HS-27A (cell line): ENCODE results near the gene SORBS2.

ENCODE experiments used
- DNase-seq: peaks from one replicate; pipeline ENCODE4 v3.0.0-alpha.2; 2012; ENCODE audit warnings: low read depth, missing footprints

SORBS2 gene

DNA sequence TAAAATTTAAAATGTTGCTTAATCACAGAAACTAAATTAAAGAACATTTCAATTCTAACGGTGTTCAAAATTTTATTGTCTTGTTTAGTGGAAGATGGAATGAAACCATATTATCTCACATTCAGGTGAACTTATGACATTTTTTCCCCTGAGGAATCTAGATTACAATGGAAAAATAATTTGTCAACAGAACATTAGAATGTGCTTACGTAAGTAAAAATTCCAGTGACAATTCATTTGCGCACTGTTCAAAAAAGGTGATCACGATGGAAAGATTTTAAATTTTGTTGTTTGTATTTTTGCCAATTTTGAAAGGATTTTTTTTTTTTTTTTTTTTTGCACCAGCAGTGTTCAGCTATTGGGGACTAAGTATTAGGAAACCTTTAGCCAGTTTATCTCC is 23.3 kb upstream of the SORBS2 start:
- no peak for DNase-seq

DNA sequence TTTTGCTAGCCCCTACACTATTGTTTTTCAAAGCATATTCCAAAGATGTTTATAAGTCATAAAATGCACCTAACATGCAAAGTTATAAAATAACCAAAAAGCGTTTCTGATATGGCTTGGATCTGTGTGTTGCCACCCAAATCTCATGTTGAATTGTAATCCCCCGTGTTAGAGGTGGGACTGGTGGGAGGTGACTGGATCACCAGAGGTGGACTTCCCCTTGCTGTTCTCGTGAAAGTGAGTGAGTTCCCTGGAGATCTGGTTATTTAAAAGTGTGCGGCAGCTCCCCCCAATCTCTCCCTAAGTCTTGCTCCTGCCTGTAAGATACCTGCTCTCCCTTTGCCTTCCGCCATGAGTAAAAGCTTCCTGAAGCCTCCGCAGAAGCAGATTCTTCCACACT is 22.8 kb upstream of the SORBS2 start:
- no peak for DNase-seq

DNA sequence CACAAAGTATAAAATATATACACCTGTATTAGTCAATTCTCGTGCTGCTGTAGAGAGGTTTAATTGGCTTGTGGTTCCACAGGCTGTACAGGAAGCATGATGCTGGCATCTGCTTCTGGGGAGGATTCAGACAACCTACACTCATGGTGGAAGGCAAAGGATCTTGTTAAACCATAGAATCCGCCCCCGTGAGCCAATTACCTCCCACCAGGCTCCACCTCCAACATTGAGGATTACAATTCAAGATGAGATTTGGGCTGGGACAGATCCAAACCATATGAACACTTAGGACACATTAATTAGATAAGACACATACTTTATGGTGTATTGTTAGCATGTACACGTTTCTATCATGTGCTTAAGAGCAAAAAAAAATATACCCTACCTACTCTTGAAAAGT is 22.1 kb upstream of the SORBS2 start:
- no peak for DNase-seq

DNA sequence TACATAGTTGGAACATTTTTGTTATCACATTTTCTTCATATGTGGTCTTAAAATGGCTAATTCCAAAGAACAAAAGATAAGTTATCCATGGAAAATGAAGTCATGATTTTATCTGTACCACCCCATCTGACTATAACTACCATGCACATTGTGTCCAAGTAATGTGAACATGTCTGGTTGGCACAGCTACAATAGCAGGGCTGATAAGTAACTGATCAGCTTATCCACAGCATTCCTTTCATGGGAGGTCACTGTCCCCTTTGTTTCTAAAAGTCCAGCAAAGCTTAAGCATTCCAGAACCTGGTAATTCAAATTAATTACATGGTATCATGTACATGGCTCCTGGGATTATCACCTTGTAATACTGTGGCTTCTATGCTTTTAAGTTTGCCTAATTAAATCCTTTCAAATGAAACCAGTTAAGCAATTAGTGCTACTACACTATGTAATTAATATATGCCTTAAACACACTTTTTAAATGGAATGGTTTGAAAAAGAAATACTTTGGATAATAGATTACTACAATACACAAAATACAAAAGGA is 21.1 kb upstream of the SORBS2 start:
- DNase-seq, result peak; percentile 48

DNA sequence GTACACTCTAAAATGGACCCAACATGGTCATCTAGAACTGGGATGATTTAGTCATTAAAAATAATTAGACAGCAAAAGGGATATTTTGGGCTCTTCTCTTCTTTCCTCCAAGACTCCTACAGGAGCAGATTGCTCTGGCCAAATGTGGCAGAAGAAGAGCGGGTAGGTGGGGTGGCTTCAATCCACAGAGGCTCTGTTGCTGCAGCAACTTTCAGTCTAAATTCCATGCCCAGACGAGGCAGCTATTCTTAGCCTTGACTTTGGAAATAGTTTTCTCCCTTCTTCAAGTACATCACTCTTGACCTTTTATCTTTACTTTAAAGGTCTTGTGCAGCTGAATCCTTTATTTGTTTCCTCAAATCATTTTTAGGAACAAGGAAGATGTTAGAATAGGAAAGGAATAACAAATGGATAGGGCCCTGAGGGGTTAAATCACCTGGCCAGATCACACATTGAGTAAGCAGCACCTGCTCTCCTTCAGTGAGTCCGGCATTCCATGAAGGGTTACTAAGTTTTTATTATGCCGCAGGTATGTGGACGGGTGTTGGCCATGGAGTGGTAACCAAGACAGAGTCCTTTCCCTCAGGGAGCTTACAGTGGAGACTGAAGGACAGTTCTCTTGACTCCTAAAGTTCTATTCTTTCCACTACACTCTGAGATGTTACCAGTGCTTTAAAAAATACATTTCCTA is 19.3 kb upstream of the SORBS2 start:
- DNase-seq, result no peak

DNA sequence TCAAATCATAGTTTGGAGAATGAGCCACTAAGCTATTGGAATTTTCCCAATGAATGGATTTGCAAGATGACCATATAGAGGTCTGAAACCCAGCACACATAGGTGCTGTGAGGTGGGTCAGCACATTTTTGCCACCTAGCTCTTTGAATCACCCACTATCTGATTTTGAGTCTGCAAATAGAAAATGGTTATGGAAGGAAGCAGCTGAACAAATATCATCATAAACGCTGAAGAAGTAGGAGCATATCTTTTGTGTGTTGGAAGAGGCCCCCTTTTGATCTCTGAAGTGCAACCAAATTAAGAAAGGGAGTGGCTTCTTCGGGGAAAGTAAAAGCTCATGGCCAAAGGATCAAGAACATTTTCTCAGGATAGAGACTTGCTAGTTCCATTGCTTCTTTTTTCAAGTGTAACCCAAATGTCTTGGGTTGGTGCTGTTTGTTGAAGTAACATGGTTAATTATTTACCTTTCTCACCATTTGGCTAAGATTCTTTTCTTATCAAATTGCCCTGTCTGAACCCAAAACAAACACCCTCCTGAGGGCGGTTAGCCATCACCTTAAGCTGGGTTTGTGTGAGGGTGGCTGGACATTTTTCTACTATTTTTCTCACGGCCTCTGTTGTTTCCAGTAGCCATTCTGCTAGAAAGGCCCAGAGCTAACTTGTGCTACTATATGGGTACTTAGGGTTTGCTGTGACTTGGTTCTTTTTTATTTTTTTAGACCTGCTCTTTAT is 18.4 kb upstream of the SORBS2 start:
- DNase-seq, result no peak

DNA sequence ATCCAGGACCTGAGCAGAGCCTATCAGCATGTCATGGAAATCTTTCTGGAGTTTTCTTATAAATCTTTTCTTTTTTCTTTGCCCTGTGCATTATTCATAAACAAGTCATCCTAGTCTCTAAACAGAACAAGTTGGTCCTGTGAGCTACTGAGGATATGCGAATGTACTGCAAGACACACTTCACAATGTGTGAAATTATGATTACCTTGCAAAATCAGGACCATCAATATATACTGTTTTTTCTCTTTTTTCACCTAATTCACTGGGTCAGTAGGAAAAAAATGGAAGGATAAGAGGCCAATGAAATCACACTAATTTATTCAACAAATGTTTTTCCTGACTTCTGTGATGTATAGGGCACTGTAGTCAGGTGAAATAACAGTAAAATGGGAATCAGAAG is 14.4 kb upstream of the SORBS2 start:
- DNase-seq, result no peak

DNA sequence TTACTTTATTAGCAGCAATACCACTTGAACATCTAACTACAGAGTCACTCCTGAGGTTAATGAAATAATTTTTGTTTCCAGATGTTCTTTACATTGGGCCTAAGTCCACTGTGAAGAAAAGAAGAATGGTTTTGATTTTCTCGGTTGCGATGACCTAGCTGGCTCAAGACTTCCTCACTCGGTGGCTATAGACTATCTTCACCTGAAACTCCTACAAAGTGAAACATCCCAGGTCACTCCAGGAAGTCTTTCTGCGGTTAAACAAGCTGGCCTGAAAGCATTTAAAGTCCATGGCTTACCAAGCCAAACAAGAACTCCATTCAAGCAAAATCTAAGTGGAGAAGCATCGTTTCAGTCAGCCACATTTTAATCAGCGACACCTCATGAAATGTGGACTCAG is 13.7 kb upstream of the SORBS2 start:
- DNase-seq, result no peak

DNA sequence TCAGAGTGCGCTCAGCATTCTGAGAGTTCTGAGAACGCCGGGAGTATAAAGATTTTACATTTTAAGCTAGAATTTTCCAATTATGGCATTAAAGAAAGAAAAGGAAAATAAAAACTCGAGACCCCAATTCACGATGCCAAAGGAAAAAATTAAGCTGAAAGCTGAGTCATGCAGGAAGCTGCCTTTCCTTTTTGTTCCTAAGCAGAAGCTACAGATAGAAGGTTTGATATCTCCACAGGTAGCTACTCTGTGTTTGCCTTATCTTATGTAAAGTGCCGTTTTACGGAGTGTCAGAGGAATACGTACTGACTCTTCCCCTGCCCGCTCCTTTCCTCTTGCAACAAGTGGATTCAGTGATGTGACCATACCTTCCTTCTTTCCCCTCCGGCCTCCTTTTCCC is 10.8 kb upstream of the SORBS2 start:
- no peak for DNase-seq

DNA sequence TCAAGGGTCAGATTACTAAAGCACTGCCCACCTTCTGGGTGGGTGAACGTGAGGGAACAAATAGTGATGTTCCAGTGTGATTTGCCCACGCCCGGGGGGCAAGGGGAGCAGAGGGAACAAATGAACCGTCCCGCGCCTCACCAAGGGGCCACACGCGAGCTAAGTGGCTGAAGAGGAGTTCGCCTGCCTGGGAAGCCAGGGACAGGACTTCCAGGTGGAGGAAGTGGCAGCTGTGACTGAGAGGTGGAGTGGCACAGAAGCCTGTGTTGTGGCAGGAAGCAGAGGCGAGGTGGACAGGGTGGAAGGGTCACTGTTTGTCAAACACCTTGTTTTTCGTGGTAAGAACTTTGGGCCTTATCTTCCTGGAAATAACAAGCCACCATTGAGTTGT is 9.0 kb upstream of the SORBS2 start:
- DNase-seq, result no peak

DNA sequence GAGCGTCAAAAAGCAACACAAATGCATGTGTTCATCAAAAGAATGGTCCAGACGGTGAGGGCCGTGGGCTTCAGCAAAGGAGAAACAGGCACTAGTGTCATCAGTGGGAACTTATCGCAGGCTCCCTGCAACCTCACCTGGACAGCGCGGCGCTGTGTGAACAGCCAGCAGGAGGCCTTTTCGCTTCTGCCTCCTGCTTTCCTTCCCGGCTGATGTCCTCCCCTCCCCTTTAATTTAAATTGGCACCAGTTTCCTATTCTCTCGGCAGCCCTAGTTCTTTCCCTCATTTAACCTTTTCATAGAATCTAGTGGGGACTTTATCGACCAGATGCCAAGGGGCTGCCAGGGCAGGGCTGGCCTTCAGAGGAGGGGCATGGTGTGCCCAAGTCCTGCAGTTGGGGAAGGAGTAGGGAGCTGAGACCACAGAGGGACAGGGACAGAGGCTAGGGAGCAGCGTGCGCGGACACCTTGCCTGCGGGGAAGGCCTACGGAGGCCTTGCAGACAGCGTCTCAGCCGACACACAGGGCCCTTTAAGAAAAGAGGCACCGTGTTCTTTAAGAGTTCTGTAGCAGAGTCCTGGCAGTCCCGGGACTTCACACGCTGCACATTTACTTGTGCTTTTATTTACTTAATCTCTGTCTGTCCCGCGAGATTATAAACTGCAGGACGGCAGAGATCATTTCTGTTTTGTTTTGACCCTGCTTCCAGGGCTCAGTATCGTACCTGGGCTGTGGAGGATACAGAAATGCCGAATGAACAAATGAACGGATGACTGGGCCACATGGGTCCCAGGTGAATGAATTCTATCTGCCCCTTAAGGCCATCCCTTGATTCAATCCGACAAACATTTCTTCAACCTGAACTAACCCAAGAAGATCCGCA is 8.4 kb upstream of the SORBS2 start:
- DNase-seq, result no peak

DNA sequence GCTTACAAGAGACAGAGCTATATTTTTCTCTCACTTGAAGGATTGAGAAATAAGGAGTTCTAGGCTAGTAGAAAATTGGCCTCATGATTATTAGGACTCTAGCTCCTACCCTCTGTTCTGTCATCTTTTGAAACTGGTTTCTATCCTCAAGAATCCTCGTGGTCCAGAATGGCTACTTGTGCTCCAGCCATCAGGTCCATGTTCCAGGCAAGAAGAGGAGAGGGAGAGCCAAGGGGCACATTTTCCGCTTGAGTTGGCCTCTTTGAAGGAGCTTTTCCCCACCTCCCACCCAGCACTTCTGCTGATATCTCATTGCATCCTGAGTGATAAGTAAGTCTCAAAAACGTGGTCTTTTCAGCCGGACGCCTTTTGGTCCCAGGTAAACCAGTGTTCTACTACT is 7.2 kb upstream of the SORBS2 start:
- no peak for DNase-seq

DNA sequence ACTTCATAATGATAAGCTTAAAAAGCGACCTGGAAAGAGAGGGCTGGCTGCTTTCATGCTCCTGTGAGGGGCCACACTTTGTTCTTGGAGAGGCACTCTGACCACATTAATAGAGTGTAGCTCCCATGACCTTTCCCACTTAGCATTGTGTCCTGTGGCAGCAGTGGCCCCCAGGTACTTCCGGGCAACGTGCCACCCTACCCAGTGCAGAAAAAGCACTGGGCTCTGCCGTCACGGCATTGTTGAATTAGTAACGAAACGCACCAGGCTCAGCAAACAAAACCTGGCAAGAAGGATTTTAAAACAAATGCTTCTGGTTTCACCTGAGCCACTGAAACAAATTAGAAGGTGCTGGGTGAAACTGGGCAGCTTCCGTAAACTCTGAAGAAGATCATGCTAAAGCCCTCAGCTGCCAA is 5.4 kb upstream of the SORBS2 start:
- DNase-seq, result no peak

DNA sequence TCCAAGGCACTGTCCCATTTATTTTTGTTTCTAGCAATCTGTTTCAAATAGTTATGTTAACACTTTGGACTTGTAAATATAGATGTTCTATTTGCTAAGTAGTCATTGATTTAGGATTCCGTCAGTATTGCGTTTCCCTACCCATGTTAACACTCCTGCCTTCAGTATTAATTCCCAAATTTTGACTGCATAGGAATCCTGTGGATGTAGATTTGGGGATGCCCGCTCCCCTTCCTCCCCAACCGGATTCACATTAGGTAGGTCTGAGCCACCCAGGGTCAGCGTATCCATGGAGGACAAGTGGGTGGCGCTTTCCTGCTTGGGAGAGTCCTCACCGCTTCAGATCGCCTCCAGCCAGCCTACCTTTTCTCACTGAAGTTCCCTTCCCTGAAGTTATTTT is 1.1 kb upstream of the SORBS2 start:
- no peak for DNase-seq

DNA sequence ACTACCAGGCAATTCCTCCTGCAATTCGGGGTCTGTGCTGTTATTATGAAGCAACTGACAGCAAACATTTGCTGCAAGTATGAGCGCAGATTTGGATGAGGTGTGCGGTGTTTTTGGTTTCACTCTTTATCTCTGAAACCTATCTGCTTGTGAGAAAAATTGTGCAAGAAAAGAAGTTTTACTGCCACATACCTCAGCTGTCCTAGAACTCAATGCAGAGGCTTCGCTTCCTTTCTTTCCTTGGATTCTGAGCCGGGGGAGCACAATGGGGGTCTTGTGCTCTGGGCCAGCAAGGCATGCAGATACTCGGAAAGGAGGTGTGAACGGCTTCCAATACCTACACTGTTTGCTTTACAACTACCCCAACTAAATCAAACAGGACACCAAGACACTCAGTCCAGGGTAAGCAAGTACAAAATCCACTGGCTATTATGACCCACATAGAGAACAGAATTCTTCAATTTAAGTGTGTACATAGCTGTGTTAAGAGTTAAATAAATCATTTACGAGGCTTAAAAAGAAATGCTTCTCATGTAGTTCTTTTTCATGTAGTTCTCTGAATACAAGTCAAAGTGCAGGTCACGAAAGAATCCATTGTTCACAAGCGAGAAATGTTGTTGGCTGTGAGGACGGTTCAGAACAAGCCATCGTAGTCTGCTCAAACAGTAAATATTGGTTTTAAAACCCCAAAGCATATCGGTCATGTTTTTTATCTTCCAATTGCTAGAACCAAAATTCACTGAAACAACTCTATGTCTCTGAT is 1.1 kb downstream of the SORBS2 start:
- no peak for DNase-seq

DNA sequence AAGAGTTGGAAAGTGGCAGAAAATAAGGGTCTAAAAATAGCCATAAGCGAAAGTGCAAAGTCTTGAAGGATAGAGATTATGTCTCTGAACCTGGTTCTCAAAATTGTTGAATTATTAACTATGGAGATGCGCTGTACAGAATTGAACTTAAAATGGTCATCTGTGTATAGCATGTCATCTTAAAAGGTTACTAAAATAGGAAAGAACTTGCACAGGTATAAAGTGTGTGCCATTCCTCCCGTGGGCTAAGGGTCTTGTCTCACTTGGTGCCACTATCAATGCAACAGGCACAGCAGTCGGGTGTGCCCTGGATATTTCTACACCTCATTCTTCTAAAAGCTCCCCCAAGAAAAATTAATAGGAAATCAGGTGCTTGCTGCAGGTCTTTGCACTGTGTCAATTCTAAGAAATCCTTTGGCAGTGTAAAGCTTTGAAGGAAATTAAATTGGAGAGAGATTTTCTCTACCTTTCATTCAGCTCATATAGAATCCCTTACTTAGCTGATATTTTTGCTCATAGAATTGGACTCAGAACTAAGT is 2.4 kb downstream of the SORBS2 start:
- no peak for DNase-seq

DNA sequence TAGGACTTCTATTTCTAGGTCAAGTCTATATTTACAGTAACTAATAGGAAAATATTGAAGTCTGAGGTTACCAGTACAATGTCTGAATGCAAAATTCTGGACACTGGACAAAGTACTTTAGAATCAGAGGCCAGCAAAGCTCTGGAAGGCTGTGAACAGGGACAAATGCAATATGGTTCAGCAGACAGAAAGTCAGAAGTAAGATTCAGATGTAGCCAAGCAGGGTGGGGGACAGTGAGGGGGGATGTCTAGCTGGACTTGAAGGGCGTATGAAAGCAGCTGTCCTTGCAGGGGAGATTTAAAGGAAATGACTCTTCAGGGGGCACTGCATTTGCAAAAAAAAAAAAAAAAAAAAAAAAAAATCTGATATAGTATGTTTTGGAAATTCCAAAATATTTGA is 2.9 kb downstream of the SORBS2 start:
- DNase-seq, result no peak

DNA sequence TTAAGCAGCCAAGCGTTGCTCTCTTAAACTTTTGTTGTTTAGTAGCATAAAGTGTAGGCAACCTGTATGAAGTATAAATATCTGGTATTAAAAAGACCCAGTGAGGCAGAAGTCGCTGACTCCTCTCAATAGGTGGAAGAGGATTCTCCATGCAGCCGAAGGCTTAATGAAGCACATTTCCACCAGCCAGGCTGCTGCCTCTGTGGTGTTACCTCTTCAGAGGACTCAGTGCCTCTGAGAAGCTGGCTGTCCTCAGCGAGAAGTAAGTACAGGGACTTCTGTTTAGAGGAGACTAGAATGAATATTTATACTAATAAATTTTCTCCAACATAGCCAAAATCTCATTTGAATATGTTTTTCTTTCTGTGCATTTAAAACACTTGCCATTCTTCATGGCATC is 6.0 kb downstream of the SORBS2 start:
- no peak for DNase-seq

DNA sequence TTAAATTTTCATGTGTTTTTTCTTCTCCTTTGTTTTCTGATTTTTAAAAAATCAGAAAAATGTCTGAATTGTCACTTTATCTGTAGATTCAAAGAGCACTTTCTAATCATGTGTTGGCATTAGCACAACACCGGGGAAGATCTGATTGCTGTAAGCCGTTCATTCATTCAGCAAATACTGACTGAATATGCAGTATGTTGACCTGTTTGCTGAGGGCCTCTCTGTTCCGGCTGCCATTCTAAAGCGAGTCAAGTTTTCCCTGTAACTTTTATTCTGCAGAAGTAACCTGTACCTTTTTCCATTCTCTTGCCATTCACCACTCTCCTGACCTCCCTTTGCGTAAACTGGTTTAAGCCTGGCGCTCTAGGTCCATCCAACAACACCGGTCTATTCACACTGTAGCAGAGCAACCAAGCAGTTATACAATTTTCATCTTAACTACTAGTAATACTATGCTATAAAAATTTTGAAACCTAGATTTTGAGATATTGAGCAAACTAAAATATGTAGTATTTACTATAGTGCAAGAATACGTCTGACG is 6.7 kb downstream of the SORBS2 start:
- DNase-seq, result no peak

DNA sequence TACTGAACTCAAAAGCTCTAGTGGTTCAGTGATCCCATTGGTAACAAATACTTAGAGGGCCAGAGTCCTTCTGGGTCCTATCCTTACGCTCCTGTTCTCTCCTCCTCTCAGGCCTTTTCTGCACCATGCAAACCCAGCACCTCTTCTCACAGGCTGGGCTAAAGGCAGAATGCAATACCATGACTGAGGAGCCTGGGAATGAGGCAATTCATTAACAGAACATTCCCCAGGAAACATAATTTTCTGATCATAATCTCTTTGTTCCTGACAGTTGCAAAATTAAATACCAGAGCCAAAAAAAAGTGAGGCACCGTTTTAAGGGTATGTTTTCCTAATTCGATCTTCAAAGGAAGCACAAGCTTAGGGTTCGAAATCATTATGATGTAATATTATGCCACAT is 9.0 kb downstream of the SORBS2 start:
- DNase-seq, result no peak

DNA sequence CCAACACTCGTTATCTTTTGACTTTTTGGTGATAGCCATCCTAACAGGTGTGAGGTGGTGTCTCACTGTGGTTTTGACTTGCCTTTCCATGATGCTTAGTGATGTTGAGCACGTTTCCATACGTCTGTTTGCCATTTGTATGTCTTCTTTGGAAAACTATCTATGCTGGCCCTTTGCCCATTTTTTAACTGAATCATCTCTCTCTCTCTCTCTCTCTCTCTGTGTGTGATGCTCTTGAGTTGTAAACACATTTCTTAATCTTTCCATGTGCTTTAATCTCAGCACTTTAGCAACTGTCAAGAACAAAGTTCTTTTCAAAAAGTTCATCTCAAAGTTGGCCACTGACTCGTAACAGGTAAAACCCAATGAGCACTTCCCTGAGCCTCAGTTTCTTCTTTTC is 10.5 kb downstream of the SORBS2 start:
- no peak for DNase-seq
